ENCODE data around the gene BICDL1.

The BICDL1 gene

DNA sequence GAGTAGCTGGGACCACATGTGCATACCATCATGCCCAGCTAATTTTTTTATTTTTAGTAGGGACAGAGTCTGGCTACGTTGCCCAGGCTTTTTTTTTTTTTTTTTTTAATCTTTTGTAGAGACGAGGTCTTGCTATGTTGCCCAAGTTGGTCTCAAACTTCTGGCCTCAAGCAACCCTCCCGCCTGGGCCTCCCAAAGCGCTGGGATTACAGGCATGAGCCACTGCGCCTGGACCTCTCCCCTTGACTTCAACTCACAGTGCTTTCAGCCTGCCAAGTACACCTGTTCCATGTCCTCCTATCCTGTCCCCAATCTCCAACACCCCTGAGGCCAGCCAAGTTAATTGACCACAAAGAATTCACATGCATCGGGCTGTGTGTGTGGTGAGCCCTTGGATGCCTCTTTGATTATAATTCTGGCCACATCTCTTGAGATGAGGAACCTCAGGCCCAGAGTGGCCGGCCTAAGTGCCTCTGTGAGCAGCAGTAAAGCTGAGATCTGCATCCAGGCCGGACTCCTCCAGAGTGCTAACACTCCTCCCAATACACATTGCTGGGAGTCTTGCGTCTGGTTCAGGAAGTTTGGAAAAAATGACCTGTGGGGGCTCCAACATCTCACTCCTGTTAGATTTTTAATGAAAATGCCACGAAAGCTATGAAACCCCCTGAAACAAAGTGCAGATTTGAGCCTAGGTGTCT is 120.7 kb downstream of the BICDL1 start:
- DNase-seq (ENCODE audit: low spot score in 2 of 2), result no peak
- H3K36me3 Mint-ChIP-seq, result peaks cover 86% of the 10 kb centered on the region
- peaks cover 64% of the 10 kb centered on the region for H3K4me1 Mint-ChIP-seq
- no peak for ATAC-seq
- no peaks in the 10 kb centered on the region for H3K9me3 Mint-ChIP-seq
- H3K27ac Mint-ChIP-seq, result peak overlapping the region; percentile 92
- peak overlapping the region; percentile 76 for H3K4me3 Mint-ChIP-seq

GRCh38 chr12:120110550-120111501 is 121.8 kb downstream of the BICDL1 start:
- H3K4me1 Mint-ChIP-seq, result peaks cover 69% of the 10 kb centered on the region
- no peaks in the 10 kb centered on the region for H3K9me3 Mint-ChIP-seq
- DNase-seq (ENCODE audit: low spot score in 2 of 2), result peak; percentile 37 to 76

GRCh38 chr12:120115066-120115465 is 126.0 kb downstream of the BICDL1 start:
- no peaks in the 10 kb centered on the region for H3K9me3 Mint-ChIP-seq
- DNase-seq (ENCODE audit: low spot score in 2 of 2) (no peak), ATAC-seq (no peak)
- peaks cover 82% of the 10 kb centered on the region for H3K4me1 Mint-ChIP-seq
- H3K36me3 Mint-ChIP-seq, result peaks cover 77% of the 10 kb centered on the region
- peak overlapping the region; percentile 95 for H3K27ac Mint-ChIP-seq
- H3K4me3 Mint-ChIP-seq, result peak overlapping the region; percentile 70

More at GRCh38 chr12:120110550-120111501, 121.8 kb downstream of the BICDL1 start:
- H3K27ac Mint-ChIP-seq, result peak overlapping the region; percentile 92
- H3K36me3 Mint-ChIP-seq, result peaks cover 86% of the 10 kb centered on the region
- ATAC-seq, result peak; percentile 91
- peak overlapping the region; percentile 76 for H3K4me3 Mint-ChIP-seq

DNA sequence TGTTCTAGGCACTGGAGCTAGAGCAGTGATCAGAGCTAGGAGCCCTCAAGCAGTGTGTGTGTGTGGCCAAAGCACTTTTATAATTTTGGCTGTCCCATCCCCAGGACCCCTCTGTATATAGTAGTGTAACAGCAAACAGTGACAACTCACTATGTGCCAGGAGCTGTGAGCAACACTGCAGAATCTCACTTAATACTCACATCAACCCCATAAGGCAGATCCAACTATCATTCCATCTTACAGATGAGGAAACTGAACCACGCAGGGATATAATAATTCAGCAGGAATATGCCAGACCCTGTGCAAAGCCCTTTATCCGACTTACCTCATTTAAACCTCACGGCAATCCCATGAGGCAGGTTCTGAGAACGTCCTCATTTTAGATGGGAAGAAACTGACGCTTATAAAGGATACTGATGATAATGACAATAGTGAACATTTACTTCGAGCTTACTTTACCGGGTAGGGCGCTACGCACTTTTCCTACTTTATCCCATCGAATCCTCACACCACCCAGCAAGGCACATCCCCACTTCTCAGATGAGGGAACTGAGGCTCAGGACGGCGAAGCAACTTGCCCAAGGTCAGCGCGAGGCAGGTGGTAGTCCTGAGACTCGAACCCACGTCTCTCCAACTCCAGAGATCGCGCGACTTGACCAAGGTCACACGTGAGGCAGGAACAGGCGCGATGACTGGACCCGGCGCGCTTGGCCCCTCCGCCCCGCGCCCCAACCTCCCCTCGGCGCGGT is 126.8 kb downstream of the BICDL1 start:
- H3K27ac Mint-ChIP-seq, result peak overlapping the region; percentile 95
- H3K9me3 Mint-ChIP-seq, result no peaks in the 10 kb centered on the region
- DNase-seq (ENCODE audit: low spot score in 2 of 2) (peak; percentile 25 to 73), ATAC-seq (no peak)
- H3K36me3 Mint-ChIP-seq, result peaks cover 69% of the 10 kb centered on the region
- peaks cover 81% of the 10 kb centered on the region for H3K4me1 Mint-ChIP-seq
- H3K4me3 Mint-ChIP-seq, result peak overlapping the region; percentile 70

DNA sequence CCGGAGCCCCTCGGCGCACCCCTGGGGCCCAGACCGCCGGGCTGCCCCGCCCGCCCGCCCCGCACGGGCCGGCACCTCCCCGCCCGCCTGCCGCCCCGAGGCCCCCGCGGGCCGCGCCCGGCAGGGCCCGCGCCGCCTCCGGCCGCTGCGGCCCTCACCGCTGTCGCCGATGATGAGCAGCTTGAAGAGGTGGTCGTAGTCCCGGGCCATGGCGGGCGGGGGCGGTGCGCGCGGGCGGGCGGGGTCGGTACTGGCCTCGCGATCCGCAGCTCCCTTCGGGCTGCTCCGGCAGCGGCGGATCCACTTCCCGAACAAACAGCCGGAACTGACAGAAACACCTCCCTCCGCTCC is 127.4 kb downstream of the BICDL1 start, which contains the start of gene RAB35:
Gene RAB35, minus strand, starts transcription at position 313 of the 351 bp plus-strand sequence. Its CDS starts 103 bp downstream, at position 210.
- H3K36me3 Mint-ChIP-seq, result peaks cover 67% of the 10 kb centered on the region

DNA sequence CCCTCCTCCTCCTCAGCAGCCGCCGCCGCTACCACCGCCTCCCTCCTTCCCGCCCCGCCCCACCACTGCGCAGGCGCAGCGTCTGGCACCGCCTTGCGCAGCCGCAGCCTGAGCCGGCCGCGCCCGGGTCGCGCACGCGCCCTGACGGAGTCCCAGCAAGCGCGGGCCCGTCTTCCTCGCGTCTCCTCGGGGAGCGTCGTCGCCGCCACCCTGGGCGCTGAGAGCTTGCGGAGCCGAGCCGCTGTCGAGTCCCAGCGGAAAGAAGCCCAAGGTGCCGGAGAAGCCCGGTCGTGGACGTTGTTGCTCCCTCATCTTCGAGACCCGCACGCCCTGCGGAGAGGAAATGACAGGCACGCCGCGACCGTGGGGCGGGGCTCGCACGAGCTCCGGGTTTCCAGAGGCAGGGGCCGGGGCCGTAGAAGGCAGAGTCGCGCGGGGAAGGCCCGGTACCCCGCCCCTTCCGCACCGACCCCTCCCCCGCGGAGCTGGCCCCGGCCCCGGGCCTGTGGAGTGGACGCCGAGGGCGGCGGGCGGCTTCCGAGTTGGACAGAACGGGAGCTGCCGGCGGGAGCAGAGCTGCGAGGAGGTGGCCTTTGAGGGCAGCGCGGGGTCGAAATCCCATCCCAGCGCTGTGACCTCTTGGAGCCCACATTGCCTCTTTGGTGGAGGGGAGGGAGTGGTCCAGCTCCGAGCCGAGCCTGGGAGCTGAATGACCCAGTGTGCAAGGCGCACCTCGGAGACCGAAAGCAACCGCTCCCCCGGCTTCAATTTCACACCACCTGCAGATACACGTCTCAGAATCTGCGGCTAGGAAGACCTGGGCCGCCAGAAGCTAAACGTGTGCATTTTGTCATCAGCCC is 128.0 kb downstream of the BICDL1 start:
- peak overlapping the region; percentile 70 for H3K4me3 Mint-ChIP-seq
- peak overlapping the region; percentile 88 for H3K27ac Mint-ChIP-seq
- peaks cover 65% of the 10 kb centered on the region for H3K36me3 Mint-ChIP-seq
- no peaks in the 10 kb centered on the region for H3K9me3 Mint-ChIP-seq
- peaks cover 81% of the 10 kb centered on the region for H3K4me1 Mint-ChIP-seq
- peak; percentile 79 for ATAC-seq
- peak; percentile 98 to 99 for DNase-seq (ENCODE audit: low spot score in 2 of 2)

More for the DNA sequence above, 127.4 kb downstream of the BICDL1 start, which contains the start of gene RAB35:
- no peaks in the 10 kb centered on the region for H3K9me3 Mint-ChIP-seq
- H3K4me1 Mint-ChIP-seq, result peaks cover 81% of the 10 kb centered on the region
- ATAC-seq (no peak), DNase-seq (ENCODE audit: low spot score in 2 of 2) (no peak)
- H3K27ac Mint-ChIP-seq, result peak within 1 kb of the TSS; percentile 95
- peak within 1 kb of the TSS; percentile 70 for H3K4me3 Mint-ChIP-seq

DNA sequence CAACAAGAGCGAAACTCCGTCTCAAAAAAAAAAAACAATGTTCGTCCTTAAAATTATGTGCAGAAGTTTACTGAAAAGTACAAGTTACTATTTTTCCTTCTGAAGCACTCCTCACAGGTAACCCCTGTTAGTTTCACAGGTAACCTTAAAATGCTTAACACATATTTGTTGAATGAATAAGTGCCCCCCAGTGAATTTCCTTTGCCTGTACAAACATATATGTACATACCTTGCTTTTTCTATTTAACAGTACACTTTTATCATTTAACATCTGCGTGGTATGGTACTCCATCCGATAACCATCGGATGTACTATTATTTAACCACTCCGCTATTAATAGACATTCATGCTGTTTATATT is 128.9 kb downstream of the BICDL1 start:
- Mint-ChIP-seq H3K4me3 (peak overlapping the region; percentile 70), H3K4me1 (peaks cover 75% of the 10 kb centered on the region), H3K27ac (peak overlapping the region; percentile 88), H3K36me3 (peaks cover 56% of the 10 kb centered on the region), H3K9me3 (no peaks in the 10 kb centered on the region)
- no peak for ATAC-seq
- DNase-seq (ENCODE audit: low spot score in 2 of 2), result no peak

DNA sequence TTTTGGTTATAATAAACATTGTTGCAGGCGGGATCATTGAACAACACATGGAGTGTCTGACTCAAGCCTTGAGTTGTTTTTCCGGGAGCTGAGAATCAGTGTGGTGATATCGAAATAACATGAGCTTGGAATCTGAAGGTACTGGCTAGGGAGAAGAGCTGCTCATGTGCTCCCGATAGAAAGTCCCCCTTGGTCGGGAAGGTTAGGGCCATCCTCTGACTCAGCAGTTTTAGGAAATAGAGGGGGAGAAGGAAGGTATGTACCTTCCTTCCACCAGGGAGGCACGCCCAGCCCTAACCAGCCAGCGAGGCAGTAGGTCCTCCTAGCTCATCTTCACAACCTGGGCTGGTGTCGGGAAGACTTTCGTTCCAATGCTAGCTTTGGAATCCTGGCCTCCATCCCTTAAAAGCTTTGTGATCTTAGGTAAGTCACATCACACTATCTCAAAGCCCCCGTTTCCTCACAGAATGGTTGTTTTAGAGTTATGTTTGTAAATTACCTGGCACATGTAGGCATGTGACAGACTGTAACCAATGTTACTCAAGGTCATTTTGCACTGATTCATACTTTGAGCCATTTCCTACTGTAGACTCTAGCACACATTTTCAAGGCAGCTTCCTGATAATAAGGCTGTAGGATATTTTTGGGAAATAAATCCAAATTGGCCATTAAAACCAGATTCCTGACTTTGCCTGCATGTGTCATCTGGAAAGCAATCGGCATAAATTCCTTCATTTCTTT is 129.5 kb downstream of the BICDL1 start:
- Mint-ChIP-seq H3K9me3 (no peaks in the 10 kb centered on the region), H3K27ac (peak overlapping the region; percentile 88), H3K4me3 (peak overlapping the region; percentile 70), H3K36me3 (peaks cover 50% of the 10 kb centered on the region), H3K4me1 (peaks cover 75% of the 10 kb centered on the region)
- no peak for DNase-seq (ENCODE audit: low spot score in 2 of 2)
- no peak for ATAC-seq

GRCh38 chr12:120119271-120119973 is 130.4 kb downstream of the BICDL1 start:
- Mint-ChIP-seq H3K4me1 (peaks cover 81% of the 10 kb centered on the region), H3K36me3 (peaks cover 47% of the 10 kb centered on the region), H3K4me3 (peak overlapping the region; percentile 70), H3K9me3 (no peaks in the 10 kb centered on the region), H3K27ac (peak overlapping the region; percentile 72)
- no peak for DNase-seq (ENCODE audit: low spot score in 2 of 2)
- ATAC-seq, result peak; percentile 69

DNA sequence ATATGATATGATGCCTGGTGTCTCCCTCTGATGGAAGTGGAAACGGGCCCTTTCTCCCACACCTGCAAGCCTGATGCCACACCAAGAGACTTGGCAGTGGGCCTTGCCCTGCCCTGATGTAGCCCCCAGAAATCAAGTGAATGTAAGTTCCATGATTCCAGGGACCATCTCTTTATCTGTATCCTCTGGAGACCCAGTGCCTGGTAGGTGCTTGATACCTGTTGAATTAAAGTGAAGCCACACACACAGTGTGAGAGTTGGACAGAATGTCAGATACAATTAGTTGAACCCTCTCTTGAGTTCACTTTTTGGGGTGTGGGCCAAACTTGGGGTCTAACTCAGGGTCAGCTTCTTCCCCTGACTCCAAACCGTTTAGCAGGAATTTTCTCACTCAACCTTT is 132.3 kb downstream of the BICDL1 start:
- DNase-seq (ENCODE audit: low spot score in 2 of 2) (no peak), ATAC-seq (no peak)
- Mint-ChIP-seq H3K9me3 (no peaks in the 10 kb centered on the region), H3K4me3 (peak overlapping the region; percentile 44), H3K27ac (peak overlapping the region; percentile 72), H3K4me1 (peaks cover 76% of the 10 kb centered on the region), H3K36me3 (peaks cover 34% of the 10 kb centered on the region)

DNA sequence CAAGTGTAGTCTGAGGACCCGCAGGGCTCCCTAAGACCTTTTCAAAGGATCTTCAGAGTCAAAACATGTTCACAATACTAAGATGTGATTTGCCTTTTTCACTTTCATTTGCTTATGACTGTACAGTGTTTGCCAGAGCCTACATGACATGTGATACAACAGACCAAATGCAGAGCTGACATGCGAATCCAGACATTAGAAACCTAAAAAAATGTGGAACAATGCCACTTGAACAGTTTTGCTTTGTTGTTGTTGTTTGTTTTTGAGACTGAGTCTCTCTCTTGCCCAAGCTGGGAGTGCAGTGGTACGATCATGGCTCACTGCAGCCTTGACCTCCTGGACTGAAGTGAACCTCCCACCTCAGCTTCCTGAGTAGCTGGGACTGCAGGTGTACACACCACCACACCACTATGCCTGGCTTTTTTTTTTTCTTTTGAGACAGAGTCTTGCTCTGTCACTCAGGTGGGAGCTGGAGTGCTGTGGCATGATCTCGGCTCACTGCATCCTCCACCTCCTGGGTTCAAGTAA is 132.8 kb downstream of the BICDL1 start:
- Mint-ChIP-seq H3K4me3 (peak overlapping the region; percentile 44), H3K27ac (peak overlapping the region; percentile 72), H3K4me1 (peaks cover 81% of the 10 kb centered on the region), H3K9me3 (no peaks in the 10 kb centered on the region), H3K36me3 (peaks cover 38% of the 10 kb centered on the region)
- peak; percentile 74 for ATAC-seq
- DNase-seq (ENCODE audit: low spot score in 2 of 2), result no peak

GRCh38 chr12:120125029-120125428 is 136.0 kb downstream of the BICDL1 start:
- H3K27ac Mint-ChIP-seq, result no peak overlapping the region
- no peak overlapping the region for H3K4me3 Mint-ChIP-seq
- no peaks in the 10 kb centered on the region for H3K9me3 Mint-ChIP-seq
- DNase-seq (ENCODE audit: low spot score in 2 of 2) (no peak), ATAC-seq (no peak)
- H3K4me1 Mint-ChIP-seq, result peaks cover 64% of the 10 kb centered on the region
- H3K36me3 Mint-ChIP-seq, result peaks cover 49% of the 10 kb centered on the region
